HepG2 (cell line): ENCODE measurements around the gene TRIM4. TPM values are rescaled to one million over a fixed set of nuclear protein-coding genes. Genes with fewer than 3 reads are reported as not detected.
A peak's percentile ranks its signal among the peaks of the same experiment; 100 is the strongest.

Experiments used
- ADNP ChIP-seq: sonication (generic); formaldehyde crosslinking; IDR thresholded peaks from 2 replicates; pipeline ENCODE4 v1.4.0; 2020; ENCODE audit warnings: missing genetic modification reagents
- AFF4 ChIP-seq: sonication (generic); formaldehyde crosslinking; IDR thresholded peaks from 2 replicates; pipeline ENCODE4 v1.4.0; 2020; ENCODE audit warnings: missing genetic modification reagents
- ARNTL ChIP-seq: sonication (generic); formaldehyde crosslinking; IDR thresholded peaks from 2 replicates; pipeline ENCODE4 v1.4.0; 2020; ENCODE audit warnings: mild to moderate bottlenecking, missing genetic modification reagents
- ATF7-NPFF ChIP-seq: sonication (generic); formaldehyde crosslinking; IDR thresholded peaks from 2 replicates; pipeline ENCODE4 v1.8.1; 2023; ENCODE audit warnings: mild to moderate bottlenecking, low read depth, missing genetic modification reagents, moderate library complexity
- CBFB ChIP-seq: sonication (generic); formaldehyde crosslinking; IDR thresholded peaks from 2 replicates; pipeline ENCODE4 v1.4.0; 2020; ENCODE audit warnings: missing genetic modification reagents
- DMTF1 ChIP-seq: sonication (generic); formaldehyde crosslinking; IDR thresholded peaks from 2 replicates; pipeline ENCODE4 v1.4.0; 2020; ENCODE audit warnings: mild to moderate bottlenecking, missing genetic modification reagents
- GMEB1 ChIP-seq: sonication (generic); formaldehyde crosslinking; IDR thresholded peaks from 2 replicates; pipeline ENCODE4 v1.5.1; 2020; ENCODE audit warnings: missing genetic modification reagents, mild to moderate bottlenecking, borderline replicate concordance
- HNF4A ChIP-seq: sonication (generic); formaldehyde crosslinking; IDR thresholded peaks from 2 replicates; pipeline ENCODE4 v1.4.0; 2020; ENCODE audit warnings: missing genetic modification reagents
- KLF13 ChIP-seq: sonication (generic); formaldehyde crosslinking; IDR thresholded peaks from 2 replicates; pipeline ENCODE4 v1.4.0; 2020; ENCODE audit warnings: mild to moderate bottlenecking, missing genetic modification reagents
- NFYB ChIP-seq: sonication (generic); formaldehyde crosslinking; IDR thresholded peaks from 2 replicates; pipeline ENCODE4 v1.4.0; 2020; ENCODE audit warnings: missing genetic modification reagents
- SMARCE1 ChIP-seq: fragments of 450-650 bp; IDR thresholded peaks from 2 replicates; pipeline ENCODE4 v1.6.1; 2017; ENCODE audit warnings: borderline replicate concordance
- TEAD2 ChIP-seq: sonication (generic); formaldehyde crosslinking; IDR thresholded peaks from 2 replicates; pipeline ENCODE4 v1.9.0; 2021; ENCODE audit warnings: missing genetic modification reagents
- ZBTB25 ChIP-seq: IDR thresholded peaks from 2 replicates; pipeline ENCODE4 v1.6.1; 2018; ENCODE audit warnings: missing genetic modification reagents
- ZBTB26 ChIP-seq: IDR thresholded peaks from 2 replicates; pipeline ENCODE4 v1.6.1; 2016; ENCODE audit warnings: missing compliant biosample characterization, missing genetic modification reagents, borderline replicate concordance
- ZMYM3 ChIP-seq: sonication (generic); formaldehyde crosslinking; IDR thresholded peaks from 2 replicates; pipeline ENCODE4 v1.5.1; 2020; ENCODE audit warnings: mild to moderate bottlenecking, missing genetic modification reagents
- ZMYM4 ChIP-seq: sonication (generic); formaldehyde crosslinking; IDR thresholded peaks from 2 replicates; pipeline ENCODE4 v1.8.1; 2023; ENCODE audit warnings: mild to moderate bottlenecking, missing genetic modification reagents
- ZNF12 ChIP-seq: sonication (generic); formaldehyde crosslinking; IDR thresholded peaks from 2 replicates; pipeline ENCODE4 v1.5.0; 2020; ENCODE audit warnings: missing genetic modification reagents
- ZNF530 ChIP-seq: sonication (generic); formaldehyde crosslinking; IDR thresholded peaks from 2 replicates; pipeline ENCODE4 v1.5.0; 2020; ENCODE audit warnings: low read depth, mild to moderate bottlenecking, missing genetic modification reagents
- ZNF850 ChIP-seq: sonication (generic); formaldehyde crosslinking; conservative IDR thresholded peaks from 2 replicates; pipeline ENCODE4 v1.9.0; 2021; ENCODE audit warnings: mild to moderate bottlenecking, missing genetic modification reagents
- polyA plus RNA-seq, 8 experiments: library from polyadenylated mRNA; depleted of rRNA in 3 of 8; stranded (reverse) in 7 of 8; unstranded in 1 of 8; fragments of >200 nt; fragmentation: Illumina TruSeq in 4 of 8; extraction: Trizol in 4 of 8; gene quantifications; 2 replicates each; pipeline versions ENCODE4 v1.2.1 to v1.2.3, GENCODE V29; 2011 to 2016; ENCODE audit warnings: low read depth in 4 of 8, missing spikeins in 1 of 8, mixed read lengths in 1 of 8; ENCODE audit not compliant: insufficient read depth in 1 of 8
- total RNA-seq, 5 experiments: library from RNA; depleted of rRNA; stranded (reverse); fragments of >200 nt; fragmentation: Illumina TruSeq; extraction: Trizol; gene quantifications; 2 replicates each; pipeline ENCODE4 v1.2.3, GENCODE V29; 2016; ENCODE audit warnings: low read depth in 1 of 5

TRIM4 gene
- total and polyA plus RNA-seq, 2 of the 13 experiments (the other 11 are each of a cell fraction or from before 2014, with no cell fraction given): 17.6 to 21.7 TPM

- TF ChIP-seq ATF7-NPFF (CRISPR knock-in tag): no peak
- peak; percentile 28 for TF ChIP-seq ZMYM4
- no peak for TF ChIP-seq ADNP
- TF ChIP-seq GMEB1 (CRISPR knock-in tag): no peak
- TF ChIP-seq SMARCE1: no peak
- TF ChIP-seq NFYB: no peak
- peak; percentile 60; the same call in 1 of the 2 replicates for TF ChIP-seq ZBTB25 (CRISPR knock-in tag)
- peak; percentile 91 for TF ChIP-seq HNF4A
- 0 out of 2 replicates have a peak, but pooled peaks have one; percentile 14 for TF ChIP-seq ZBTB26
- TF ChIP-seq ARNTL (CRISPR knock-in tag): no peak
- TF ChIP-seq TEAD2 (CRISPR knock-in tag): 0 out of 2 replicates have a peak, but pooled peaks have one; percentile 11
- TF ChIP-seq KLF13: no peak
- no peak for TF ChIP-seq CBFB (CRISPR knock-in tag)
- TF ChIP-seq ZNF850 (CRISPR knock-in tag): no peak
- no peak for TF ChIP-seq AFF4 (CRISPR knock-in tag)
- no peak for TF ChIP-seq ZNF530 (CRISPR knock-in tag)
- no peak for TF ChIP-seq ZNF12
- no peak for TF ChIP-seq DMTF1 (CRISPR knock-in tag)
- TF ChIP-seq ZMYM3 (CRISPR knock-in tag): no peak
Measured at GRCh38 chr7:99860281-99861127, 58.8 kb downstream of the TRIM4 start (continued).
